ENCODE results near the gene ZNF316. TPM values are rescaled to one million over a fixed set of nuclear protein-coding genes. Genes with fewer than 3 reads are reported as not detected.

ZNF316 gene
- total RNA-seq: 10 to 100 TPM; 34.6 to 60.5 (median 45.6) TPM
- 10 to 100 TPM in 2 of 3 donors, 1 to 10 TPM in 1; 9.5 to 44.0 (median 14.1) TPM for polyA plus RNA-seq
- long read RNA-seq, donor 1, partial matches to known transcripts: 7 of 7 reads
- long read RNA-seq, donor 1, other reads (novel, unspliced or antisense): 0 of 7 reads
- long read RNA-seq, donor 2: 0 reads

- peaks cover 0 to 7% (median 0%) of the 10 kb centered on the region in 8 donors for H3K9me3 ChIP-seq
- peak; percentile 94 for DNase-seq
- no peak for TF ChIP-seq CTCF (IDR thresholded peaks at IDR 0.05 in 8 of 11, conservative IDR thresholded peaks at IDR 0.05 in 3 of 11)
- TF ChIP-seq POLR2AphosphoS5 (IDR thresholded peaks at IDR 0.05): peak; percentile 82 to 86 (median 83)
- peaks cover 9 to 63% (median 35%) of the 10 kb centered on the region in 6 donors for H3K4me1 ChIP-seq
- peak within 1 kb of the TSS; percentile 83 to 97 (median 91) for H3K27ac ChIP-seq
- intact Hi-C loops (cut with DNase I; ENCODE audit: low total_unique reads): no loop called here
- H3K4me3 ChIP-seq: peak within 1 kb of the TSS; percentile 78 to 96 (median 87)
- 2 to 4% (median 2%) methylated on average over 33 to 104 of the region's 104 CpGs for WGBS, 5 donors
- H3K27me3 ChIP-seq (replicated peaks in 1 of 7): no peaks in the 10 kb centered on the region
- H3K36me3 ChIP-seq: peaks cover 0 to 32% (median 12%) of the 10 kb centered on the region in 6 donors
Measured at GRCh38 chr7:6636741-6637543, at the start of gene ZNF316. Gene ZNF316 (plus strand): TSS chr7:6637318. CDS start chr7:6642410, 5,092 bp downstream.

GRCh38 chr7:6588566-6588965 lies 48.6 kb upstream of the ZNF316 start:
- Histone ChIP-seq H3K36me3 (peaks cover 0 to 79% (median 51%) of the 10 kb centered on the region in 6 donors), H3K4me3 (no peak overlapping the region), H3K4me1 (peaks cover 7 to 38% (median 25%) of the 10 kb centered on the region in 6 donors), H3K27me3 (replicated peaks in 1 of 7) (no peaks in the 10 kb centered on the region), H3K9me3 (no peaks in the 10 kb centered on the region), H3K27ac (no peak overlapping the region)
- 86 to 97% (median 89%) methylated on average over 9 of the region's 9 CpGs for WGBS, 5 donors
- no peak for TF ChIP-seq POLR2A (IDR thresholded peaks at IDR 0.05)
- no peak for TF ChIP-seq POLR2AphosphoS5 (IDR thresholded peaks at IDR 0.05)
- TF ChIP-seq CTCF (IDR thresholded peaks at IDR 0.05 in 8 of 11, conservative IDR thresholded peaks at IDR 0.05 in 3 of 11): no peak
- DNase-seq: no peak
- intact Hi-C loops (cut with DNase I; ENCODE audit: low total_unique reads): loop anchor here (10.0 kb wide), 1 partner anchor 74 kb away; no protein-coding TSS in a partner anchor

GRCh38 chr7:6589151-6589828 lies 47.8 kb upstream of the ZNF316 start:
- DNase-seq: no peak
- no peaks in the 10 kb centered on the region for H3K27me3 ChIP-seq (replicated peaks in 1 of 7)
- peak overlapping the region; percentile 81 to 97 (median 92) for H3K27ac ChIP-seq
- no peak for TF ChIP-seq POLR2AphosphoS5 (IDR thresholded peaks at IDR 0.05)
- peak in 1 of 11 experiments; percentile 16 for TF ChIP-seq CTCF (IDR thresholded peaks at IDR 0.05 in 8 of 11, conservative IDR thresholded peaks at IDR 0.05 in 3 of 11)
- no peak for TF ChIP-seq POLR2A (IDR thresholded peaks at IDR 0.05)
- H3K36me3 ChIP-seq: peaks cover 0 to 79% (median 54%) of the 10 kb centered on the region in 6 donors
- 49 to 91% (median 51%) methylated on average over 10 to 22 of the region's 22 CpGs for WGBS, 5 donors
- H3K4me1 ChIP-seq: peaks cover 7 to 38% (median 25%) of the 10 kb centered on the region in 6 donors
- intact Hi-C loops (cut with DNase I; ENCODE audit: low total_unique reads): loop anchor here (10.0 kb wide), 1 partner anchor 74 kb away; no protein-coding TSS in a partner anchor
- peak overlapping the region in 6 of 8 donors; percentile 14 to 98 (median 80) for H3K4me3 ChIP-seq
- H3K9me3 ChIP-seq: no peaks in the 10 kb centered on the region

Data from spleen (tissue), 13 donors.